Adipose tissue (tissue), 3 donors: ENCODE measurements around the gene TSC22D4. TPM values are rescaled to one million over a fixed set of nuclear protein-coding genes. Genes with fewer than 3 reads are reported as not detected.
"Not testable (repeated sequence)": the region's sequence is repeated elsewhere in the genome, so short reads cannot be mapped to it uniquely, and the experiment has no call there.

ENCODE experiments used
- H3K27ac ChIP-seq: one replicate; pipeline ENCODE4 v1.5.1; 2013; ENCODE audit warnings: low read depth, low read length
- WGBS, 3 donors: extraction: QIAGEN DNeasy Blood & Tissue Kit; methylation state at CpG; one replicate each; pipeline ENCODE4 v1.1.7; 2013; 5-methylcytosine and 5-hydroxymethylcytosine counted together
- polyA plus RNA-seq, 3 donors: library from polyadenylated mRNA; stranded (reverse); fragments of 200-250 nt; gene quantifications; one replicate each; pipeline ENCODE4 v1.2.3, GENCODE V29; 2013
- donor health status: healthy with polysubstance abuse.
- donor health status: Bipolar disorder and iron deficiency.
- donor health status: healthy.

TSC22D4 gene
- polyA plus RNA-seq, 3 donors = 20.6 to 49.0 (median 27.0) TPM

DNA sequence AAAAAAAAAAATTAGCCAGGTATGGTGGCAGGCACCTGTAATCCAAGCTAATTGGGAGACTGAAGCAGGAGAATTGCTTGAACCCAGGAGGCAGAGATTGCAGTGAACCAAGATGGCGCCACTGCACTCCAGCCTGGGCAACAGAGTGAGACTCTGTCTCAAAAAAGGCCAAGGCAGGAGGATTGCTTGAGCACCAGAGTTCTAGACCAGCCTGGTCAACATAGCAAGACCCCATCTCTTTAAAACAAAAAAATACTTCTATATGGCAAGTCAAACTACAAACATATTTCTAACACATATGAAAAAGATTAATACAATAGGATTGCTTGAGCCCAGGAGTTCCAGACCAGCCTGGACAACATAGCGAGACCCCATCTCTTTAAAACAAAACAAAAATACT is 21.7 kb upstream of the TSC22D4 start:
- WGBS, 3 donors = 86 to 98% (median 96%) methylated on average over 2 of the region's 2 CpGs
- H3K27ac ChIP-seq = not testable (repeated sequence)

DNA sequence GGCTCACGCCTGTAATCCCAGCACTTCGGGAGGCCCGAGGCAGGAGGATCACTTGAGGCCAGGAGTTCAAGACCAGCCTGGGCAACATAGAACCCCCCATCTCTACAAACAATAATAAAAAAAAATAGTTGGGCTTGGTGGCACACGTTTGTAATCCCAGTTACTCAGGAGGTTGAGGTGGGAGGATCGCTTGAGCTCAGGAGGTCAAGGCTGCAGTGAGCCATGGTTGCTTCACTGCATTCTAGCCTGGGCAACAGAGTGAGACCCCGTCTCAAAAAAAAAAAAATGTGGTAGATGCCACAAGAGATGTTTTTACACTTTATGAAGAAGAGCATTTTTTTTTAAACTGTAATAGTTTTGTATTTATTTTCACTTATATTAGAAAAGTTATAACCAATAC is 17.5 kb upstream of the TSC22D4 start:
- no peak overlapping the region for H3K27ac ChIP-seq
- WGBS, 3 donors = 83 to 87% (median 86%) methylated on average over 6 of the region's 6 CpGs

DNA sequence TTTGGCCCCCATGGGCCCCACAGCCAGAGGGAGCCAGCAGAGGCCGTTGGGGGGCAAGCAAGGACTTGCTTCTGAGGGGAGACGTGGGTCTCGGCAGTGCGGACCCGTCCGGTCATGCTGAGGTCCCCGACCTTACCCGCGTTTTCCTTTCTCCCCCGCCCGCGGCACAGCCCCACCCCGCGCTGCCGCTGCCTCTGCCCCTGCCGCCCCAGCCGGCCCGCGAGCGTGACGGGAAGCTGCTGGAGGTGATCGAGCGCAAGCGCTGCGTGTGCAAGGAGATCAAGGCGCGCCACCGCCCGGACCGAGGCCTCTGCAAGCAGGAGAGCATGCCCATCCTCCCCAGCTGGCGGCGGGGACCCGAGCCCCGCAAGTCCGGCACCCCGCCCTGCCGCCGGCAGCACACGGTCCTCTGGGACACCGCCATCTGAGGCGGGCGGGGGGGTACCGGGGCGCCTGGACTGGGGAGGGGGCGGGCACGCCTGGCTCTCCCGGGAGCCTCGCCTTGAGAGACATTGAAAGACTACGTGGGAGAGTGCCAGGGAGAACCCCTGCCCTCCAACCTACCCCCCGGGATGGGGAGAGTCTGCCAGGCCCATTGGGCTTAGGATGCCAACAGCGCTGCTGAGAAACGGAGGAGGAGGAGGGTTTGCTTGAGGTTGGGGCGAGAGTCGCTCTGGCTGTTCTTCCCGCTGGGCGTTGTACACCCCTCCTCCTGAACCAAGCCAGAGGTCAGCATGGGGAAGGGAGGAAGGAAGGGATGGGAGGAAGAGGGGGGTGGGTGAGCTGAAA is 14.7 kb upstream of the TSC22D4 start:
- 3 to 11% (median 6%) methylated on average over 43 to 56 of the region's 56 CpGs for WGBS, 3 donors
- no peak overlapping the region for H3K27ac ChIP-seq

DNA sequence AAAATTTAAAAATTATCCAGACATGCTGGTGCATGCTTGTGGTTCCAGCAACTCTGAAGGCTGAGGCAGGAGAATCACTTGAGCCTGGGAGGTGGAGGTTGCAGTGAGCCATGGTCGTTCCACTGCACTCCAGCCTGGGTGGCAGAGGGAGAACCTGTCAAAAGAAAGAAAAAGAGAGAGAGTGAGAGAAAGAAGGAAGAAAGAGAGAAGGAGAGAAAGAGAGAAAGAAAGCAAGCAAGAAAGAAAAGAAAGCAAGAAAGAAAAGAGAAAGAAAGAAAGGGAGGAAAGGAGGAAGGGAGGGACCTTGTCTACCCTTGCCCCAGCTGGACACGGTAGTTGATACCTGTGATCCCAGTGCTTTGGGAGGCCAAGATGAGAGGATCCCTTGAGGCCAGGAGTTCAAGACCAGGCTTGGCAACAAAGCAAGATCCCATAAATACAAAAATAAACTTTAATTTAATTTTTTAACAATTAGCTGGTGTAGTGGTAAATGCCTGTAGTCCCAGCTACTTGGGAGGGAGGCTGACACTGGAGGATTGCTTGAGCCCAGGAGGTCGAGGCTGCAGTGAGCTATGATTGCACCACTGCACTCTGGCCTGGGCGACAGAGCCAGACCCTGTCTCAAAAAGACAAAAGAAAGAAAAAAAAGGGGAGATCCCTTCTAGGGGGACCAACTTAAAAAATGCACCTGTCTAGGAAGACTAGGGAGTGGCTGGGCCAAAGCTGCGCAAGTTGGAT is 13.9 kb upstream of the TSC22D4 start:
- 75 to 89% (median 78%) methylated on average over 5 of the region's 5 CpGs for WGBS, 3 donors
- no peak overlapping the region for H3K27ac ChIP-seq

DNA sequence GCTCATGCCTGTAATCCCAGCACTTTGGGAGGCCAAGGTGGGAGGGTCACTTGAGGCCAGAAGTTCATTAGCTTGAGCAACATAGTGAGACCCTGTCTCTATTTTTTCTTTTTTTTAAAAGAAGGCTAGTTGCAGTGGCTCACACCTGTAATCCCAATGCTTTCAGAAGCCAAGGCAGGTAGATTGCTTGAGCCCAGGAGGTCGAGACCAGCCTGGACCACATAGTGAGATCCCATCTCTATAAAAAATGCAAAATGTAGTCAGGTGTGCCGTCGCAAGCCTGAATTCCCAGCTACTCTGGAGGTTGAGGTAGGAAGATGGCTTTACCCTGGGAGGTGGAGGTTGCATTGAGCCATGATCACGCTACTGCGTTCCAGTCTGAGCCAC is 12.2 kb upstream of the TSC22D4 start:
- no peak overlapping the region for H3K27ac ChIP-seq
- WGBS, 3 donors = 96 to 98% (median 97%) methylated on average over 5 of the region's 5 CpGs

DNA sequence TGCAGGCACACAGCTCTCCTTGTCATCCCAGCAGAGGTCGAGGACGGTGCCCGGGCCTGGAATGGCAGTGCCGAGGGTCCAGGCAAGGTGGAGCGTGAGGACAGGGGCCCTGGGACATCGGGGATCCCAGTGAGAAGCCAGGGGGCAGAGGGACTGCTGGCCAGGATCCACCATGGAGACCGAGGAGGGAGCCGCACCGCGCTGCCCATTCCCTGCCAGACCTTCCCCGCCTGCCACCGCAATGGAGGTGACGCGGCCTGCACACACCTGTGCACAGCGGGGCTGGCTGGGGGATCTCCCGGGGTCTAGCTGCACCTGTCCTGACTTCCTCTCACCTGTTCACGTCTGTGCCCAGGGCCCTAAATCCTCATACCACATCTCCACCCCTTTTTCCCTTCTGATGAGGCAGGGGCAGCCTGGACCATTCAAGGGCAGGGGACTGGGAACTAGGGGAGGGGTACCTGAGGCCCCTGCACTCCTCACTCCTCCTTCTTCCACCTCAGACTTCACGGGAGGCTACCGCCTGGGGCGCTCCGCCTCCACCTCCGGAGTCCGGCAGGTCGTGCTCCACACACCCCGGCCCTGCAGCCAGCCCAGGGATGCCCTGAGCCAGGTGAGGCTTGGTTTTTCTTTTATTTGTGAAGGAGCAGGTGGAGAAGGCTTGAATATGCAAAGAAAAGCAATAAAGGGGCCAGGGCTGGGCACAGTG is 11.6 kb upstream of the TSC22D4 start:
- 88 to 93% (median 91%) methylated on average over 21 to 25 of the region's 25 CpGs for WGBS, 3 donors
- H3K27ac ChIP-seq = no peak overlapping the region

DNA sequence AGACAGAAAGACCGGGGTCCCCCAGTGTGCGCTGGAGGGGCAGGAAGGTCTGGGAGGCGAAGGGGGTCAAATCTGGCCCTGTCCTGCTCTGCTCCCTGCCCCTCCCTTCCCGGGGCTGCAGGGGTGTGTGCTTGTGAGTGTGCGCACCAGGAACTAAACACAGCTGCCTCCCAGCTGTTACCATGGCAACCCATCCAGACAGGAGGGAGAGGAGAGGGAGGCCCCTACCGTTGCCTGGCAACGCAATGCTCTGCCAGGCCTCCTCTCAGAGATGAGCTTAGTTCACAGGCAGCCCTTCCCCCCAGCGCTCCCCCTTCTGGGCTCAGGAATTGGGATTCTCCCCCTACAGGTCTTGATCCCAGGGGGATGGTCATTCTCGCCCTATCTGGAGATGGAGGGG is 10.8 kb upstream of the TSC22D4 start:
- no peak overlapping the region for H3K27ac ChIP-seq
- WGBS, 3 donors = 50 to 58% (median 52%) methylated on average over 9 of the region's 9 CpGs

- WGBS, 3 donors = 81 to 88% (median 85%) methylated on average over 10 of the region's 10 CpGs
- H3K27ac ChIP-seq = no peak overlapping the region
These were observed 10.1 kb upstream of the TSC22D4 start for GRCh38 chr7:100489121-100489520.

DNA sequence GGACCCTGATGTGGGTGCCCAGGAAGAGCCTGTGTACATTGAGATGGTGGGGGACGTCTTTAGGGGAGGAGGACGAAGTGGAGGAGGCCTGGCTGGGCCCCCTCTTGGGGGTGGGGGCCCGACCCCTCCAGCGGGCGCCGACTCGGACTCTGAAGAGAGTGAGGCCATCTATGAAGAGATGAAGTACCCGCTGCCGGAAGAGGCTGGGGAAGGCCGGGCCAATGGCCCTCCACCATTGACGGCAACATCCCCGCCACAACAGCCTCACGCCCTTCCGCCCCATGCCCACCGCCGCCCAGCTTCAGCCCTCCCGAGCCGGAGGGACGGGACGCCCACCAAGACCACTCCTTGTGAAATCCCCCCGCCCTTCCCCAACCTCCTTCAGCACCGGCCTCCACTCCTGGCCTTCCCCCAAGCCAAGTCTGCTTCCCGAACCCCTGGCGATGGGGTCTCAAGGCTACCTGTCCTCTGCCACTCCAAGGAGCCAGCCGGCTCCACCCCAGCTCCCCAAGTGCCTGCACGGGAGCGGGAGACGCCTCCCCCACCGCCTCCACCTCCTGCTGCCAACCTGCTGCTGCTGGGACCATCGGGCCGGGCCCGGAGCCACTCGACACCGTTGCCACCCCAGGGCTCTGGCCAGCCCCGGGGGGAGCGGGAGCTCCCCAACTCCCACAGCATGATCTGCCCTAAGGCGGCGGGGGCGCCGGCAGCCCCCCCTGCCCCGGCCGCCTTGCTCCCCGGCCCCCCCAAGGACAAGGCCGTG is 9.5 kb upstream of the TSC22D4 start:
- 86 to 95% (median 94%) methylated on average over 36 to 44 of the region's 44 CpGs for WGBS, 3 donors

DNA sequence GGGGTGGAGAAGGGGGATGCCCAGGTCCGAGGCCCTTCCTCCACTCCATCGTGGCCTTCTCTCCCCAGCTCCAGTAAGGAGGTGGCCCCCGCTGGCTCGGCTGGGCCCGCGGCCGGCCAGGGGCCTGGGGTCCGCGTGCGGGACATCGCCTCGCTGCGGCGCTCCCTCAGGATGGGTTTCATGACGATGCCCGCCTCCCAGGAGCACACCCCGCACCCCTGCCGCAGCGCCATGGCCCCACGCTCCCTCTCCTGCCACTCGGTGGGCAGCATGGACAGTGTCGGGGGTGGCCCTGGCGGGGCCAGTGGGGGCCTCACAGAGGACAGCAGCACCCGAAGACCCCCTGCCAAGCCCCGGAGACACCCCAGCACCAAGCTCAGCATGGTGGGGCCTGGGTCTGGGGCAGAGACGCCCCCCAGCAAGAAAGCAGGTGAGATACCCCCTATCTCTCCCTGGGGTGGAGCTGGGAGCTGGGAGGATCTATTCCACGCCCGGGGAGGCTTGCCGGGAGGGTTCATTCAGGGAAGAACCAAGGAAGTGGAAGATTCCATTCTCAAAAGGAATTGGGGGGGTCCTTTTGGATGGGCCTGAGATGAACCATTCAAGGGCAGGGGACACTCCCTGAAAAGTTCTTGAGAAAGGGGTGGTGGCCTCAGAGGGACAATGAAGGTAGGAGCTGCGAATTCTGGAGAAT is 7.9 kb upstream of the TSC22D4 start:
- H3K27ac ChIP-seq = no peak overlapping the region
- WGBS, 3 donors = 81 to 88% (median 87%) methylated on average over 22 to 30 of the region's 30 CpGs

More for the DNA sequence above, 9.5 kb upstream of the TSC22D4 start:
- no peak overlapping the region for H3K27ac ChIP-seq

DNA sequence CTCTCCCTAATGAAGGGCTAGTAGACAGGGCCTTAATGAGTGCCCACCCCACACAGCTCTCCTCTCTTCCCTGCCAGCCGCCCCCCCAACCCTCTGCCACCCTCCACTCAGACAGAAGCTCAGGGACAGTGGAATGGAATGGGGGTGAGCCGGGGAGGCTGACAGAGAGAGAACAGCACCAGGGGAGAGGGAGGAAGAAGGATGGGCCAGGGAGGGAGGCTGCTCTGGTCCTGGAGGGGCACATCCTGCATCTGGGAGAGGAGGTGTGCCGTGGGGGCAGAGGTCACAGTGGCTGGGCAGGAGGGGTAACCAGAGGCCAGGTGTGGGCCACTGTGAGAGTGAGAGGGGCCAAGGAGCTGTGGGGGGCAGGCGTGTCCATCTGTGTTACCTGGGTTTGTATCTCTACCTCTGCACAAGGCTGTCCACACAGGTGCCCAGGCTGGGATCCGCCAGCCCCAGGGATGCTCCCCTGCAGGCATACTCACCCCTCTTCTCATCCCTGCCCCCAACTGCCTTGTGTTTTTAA is 7.2 kb upstream of the TSC22D4 start:
- H3K27ac ChIP-seq = no peak overlapping the region
- WGBS, 3 donors = 85 to 89% (median 88%) methylated on average over 5 of the region's 5 CpGs

DNA sequence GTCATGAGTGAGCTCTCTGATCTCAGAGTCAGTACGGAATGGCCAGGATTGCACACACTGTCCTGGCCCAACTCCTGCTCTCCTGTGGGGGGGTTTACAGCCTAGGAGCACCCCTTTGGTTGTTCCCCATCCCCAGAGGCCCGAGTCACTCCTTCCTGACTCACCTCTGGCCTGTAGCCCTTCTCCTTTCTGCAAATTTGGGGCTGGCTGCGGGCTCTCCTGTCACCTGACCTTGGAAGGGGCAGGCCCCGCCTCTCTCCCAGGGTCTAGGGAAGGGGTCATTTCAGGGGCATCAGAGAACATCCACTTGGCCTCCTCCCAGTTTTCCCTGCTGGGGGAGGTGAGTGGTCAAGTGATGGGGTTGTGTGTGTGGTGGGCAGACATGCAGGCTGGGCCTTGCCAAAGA is 6.5 kb upstream of the TSC22D4 start:
- 65 to 69% (median 68%) methylated on average over 4 of the region's 4 CpGs for WGBS, 3 donors
- H3K27ac ChIP-seq = no peak overlapping the region

DNA sequence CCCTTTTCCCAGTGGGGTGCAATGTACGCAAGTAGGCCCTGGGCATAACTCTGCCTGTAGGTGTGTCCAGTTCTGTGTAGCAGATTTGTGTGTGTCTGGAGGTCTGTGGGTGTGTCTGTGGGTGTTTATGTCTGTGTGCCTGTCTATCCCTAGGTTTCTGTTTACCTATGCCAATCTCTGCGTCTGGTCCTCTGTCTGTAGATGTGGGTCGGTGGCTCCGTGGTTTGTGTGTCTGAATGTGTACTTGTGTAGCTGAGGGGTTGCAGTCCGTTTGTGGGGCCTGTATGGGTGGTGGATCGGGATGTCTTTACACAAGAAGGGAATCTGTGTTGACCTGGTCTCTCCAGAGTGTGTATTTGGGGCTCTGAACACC is 5.6 kb upstream of the TSC22D4 start:
- 75 to 92% (median 82%) methylated on average over 6 of the region's 6 CpGs for WGBS, 3 donors
- no peak overlapping the region for H3K27ac ChIP-seq

DNA sequence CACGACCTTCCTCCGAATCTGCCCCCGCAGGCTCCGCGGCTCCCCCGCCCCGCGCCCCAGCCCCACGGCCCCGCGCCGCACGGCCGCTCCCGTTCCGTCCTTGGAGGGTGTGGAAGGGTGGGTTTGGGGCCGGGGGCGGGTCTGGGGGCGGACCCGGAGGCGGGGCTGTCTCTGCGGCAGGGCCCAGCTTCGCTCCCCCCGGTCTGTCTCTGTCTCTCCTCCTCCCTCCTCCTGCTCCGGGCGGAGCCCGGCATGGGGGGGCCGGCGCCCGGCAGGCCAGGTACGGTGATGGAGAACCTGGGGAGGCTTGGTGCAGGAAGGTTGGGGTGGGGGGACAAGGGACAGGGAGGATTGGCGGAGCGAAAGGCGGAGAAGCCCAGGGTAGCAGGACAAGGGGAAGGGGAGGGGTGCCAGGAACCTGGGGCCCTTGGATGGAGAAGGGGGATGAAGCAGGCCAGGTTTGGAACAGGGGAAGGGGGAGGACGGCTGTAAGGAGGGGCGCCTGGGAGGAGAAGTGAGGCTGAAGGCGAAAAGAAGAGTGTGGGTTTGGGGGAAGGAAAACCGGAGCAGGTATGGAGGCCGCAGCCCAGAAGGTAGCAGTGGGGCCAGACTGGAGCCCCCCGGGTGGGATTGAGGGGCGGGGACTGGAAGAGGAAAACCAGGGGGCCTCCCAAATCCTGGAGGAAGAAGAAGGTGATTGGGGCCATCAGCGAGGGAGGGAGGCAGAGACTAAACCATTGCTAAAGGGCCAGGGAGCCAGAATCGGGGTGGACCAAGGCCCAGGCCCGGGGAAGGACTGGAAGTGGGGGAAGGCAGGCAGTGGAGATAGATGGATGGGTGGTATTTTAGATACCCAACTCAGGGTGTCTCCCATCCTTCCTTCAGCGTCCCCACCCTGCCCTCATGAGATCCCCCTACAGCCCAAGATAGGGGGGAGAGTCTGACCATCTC is 5.0 kb upstream of the TSC22D4 start, which contains the start of gene NYAP1:
TSS of gene NYAP1 (plus strand) at position 206 of the 951 bp plus-strand sequence. CDS start 1,385 bp downstream, outside the sequence.
- no peak within 1 kb of the TSS for H3K27ac ChIP-seq
- 22 to 40% (median 24%) methylated on average over 29 to 45 of the region's 45 CpGs for WGBS, 3 donors

DNA sequence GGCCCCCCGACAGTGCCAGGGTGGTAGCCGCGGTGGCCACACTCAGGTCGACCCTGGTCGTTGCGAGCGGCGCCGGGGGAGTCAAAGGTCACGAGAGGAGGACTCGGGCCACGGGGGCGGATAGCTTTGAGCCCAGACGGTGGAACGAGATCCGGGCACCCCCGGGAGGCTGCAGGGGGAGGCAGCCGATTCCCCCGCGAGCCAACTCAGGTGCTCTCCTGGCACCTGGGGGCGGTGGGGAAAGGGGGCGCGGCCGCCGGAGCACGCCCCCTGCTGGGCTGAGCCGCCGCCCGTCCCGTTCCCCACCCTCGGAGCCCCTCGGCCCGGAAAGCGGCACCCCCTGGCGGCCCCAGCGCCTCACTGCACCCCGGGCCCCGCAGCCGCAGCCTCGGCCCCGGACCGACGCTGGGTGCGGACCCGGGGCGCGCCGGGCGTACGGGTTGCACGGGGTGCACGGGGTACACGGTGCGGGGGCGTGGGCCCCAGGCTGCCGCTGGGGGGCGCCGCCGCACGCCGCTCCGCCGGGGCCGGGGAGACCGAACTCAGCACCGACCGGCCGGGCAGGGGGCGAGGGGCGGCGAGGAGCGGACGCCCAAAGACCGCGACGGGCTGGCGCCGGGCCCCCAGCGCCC is 4.2 kb upstream of the TSC22D4 start:
- 0 to 1% (median 0%) methylated on average over 36 to 79 of the region's 79 CpGs for WGBS, 3 donors
- no peak overlapping the region for H3K27ac ChIP-seq

- H3K27ac ChIP-seq = no peak overlapping the region
- 36 to 51% (median 48%) methylated on average over 11 to 14 of the region's 14 CpGs for WGBS, 3 donors
These were observed 3.7 kb upstream of the TSC22D4 start for GRCh38 chr7:100482728-100483089.
